HPDE6-E6E7 (cell line): ENCODE measurements around the gene RPE65.
"Not testable (repeated sequence)": the region's sequence is repeated elsewhere in the genome, so short reads cannot be mapped to it uniquely, and the experiment has no call there.

ENCODE experiments used
- DNase-seq: peaks from one replicate; pipeline ENCODE4 v3.0.0; 2011; ENCODE audit warnings: missing footprints; ENCODE audit errors: extremely low spot score

The RPE65 gene

DNA sequence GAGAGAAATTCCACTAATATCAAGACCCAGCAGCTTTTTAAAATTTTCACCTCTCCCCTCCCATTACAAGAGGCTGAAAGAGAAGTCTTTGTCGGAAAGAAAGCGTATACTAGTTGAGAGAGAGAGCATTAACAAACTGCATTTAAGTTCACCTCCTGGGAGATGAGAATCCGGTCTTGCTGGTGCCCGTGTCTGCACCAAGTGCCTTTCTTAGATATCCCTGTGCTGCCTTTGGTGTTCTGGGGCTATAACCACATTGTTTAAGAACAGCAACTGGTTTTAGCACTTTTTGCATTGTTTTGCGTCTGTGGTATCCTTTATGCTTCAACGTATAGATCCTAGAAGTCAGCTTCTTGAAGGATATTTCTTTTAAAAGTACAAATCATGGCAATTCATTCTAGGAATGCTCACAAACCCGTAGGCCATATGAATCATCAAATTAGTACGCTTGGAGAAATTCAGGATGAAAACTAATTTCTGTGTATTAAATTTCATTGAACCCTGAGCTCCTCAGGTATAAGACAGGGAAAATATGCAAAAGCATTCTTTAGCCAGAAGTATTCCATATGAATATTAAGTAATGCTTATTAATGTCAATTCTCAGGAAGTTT is 3.4 kb upstream of the RPE65 start:
- DNase-seq = no peak

DNA sequence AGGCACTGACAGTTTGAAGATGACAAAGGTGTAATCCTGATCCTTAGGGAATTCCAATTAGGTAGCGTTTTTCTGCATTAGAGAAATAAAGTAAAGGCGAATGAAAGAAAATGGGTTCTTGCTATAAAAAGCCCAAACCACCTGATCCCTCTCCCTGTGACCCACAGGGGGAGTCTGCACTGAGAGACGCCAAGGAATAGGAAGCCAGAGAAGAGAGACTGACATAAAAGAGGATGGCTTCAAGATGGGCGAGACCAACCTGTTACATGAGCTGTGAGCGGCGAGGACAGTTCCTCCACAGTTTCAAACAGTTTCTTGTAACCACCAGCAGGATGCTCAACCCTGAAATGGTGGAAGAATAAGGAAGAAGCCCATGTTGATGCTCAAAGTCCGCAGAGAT is 1.4 kb downstream of the RPE65 start:
- no peak for DNase-seq

DNA sequence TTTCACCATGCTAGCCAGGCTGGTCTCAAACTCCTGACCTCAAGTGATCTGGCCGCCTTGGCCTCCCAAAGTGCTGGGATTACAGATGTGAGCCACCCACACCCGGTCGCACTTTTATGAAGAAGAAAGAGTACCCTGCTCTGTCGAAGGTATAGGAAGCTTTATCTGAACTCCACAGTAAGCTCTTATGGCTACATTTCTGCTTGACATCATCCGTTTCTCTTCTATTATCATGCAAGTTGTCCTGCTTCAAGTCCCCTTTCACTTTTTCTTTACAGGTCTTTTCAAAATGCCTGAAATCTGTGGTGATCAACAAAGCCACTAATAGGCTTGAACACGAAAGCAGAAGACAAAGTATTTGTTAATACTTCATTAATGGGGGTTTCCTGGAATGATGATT is 4.0 kb downstream of the RPE65 start:
- DNase-seq = no peak

DNA sequence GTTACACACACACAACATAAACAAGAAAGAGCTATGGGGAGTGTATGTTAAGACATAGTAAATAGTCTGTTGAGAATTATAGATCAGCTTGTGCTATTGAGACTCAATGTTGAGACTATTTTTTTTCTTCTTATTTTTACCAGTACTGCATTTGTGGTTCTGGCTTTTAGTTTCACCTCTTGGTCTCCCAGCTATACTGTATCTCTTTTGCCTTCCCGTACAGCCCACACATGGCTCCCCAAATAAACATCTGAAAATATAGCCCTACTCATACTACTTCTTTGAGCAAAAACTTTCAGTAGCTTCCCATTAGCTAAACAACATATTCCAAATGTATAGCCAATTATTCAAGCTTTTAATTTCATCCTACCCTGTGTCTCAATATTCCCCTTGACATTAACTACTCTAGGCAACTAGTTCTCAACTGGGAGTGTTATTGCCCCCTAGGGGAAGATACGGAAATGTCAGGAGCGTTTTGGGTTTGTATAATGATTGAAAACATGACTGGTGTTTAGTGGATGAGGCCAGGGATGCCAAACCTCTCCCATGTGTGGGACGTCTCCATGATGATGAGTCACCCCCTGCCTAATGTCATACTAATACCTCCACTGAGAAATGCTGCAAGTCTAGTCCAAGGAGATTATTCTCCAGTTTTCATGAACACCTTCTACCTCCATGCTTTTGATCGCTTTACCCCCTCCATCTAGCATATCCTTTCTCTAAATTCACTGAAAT is 6.8 kb downstream of the RPE65 start:
- DNase-seq = peak; percentile 44

DNA sequence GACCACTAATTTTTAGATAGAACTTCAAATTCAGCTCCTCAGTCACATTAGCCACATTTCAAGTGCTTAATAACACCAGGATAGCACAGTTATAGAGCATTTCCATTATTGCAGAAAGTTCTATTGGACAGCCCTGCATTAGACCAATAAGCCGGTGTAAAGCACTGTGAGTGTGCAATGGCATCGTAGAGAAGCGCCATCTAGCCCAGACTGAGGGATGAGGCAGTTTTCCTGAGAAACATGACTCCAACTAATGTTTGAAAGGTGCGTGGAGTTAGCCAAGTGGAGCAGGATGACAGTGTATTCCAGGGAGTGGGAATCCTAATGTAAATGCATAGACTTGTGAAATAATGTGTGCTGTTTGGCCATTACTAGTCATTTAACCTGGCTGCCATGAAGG is 7.7 kb downstream of the RPE65 start:
- DNase-seq = no peak

DNA sequence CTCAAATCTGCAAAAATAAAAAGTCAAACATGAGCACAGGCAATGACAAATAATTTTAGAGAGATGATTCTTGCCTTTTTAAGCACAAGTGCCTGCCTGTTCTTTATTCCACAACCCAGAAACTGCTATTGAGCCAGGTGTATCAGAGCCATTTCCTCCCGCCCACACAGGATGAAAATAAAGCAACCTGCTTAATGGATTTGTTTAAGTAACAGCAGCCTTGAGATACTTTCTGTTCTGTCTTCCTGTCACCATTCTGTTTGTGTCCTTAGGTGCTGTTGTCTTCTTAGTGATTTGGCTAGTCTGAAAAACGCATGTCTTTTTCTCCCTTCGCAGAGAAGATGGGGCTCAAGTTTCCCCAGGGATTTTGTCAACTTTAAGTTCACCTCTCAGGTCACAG is 11.4 kb downstream of the RPE65 start:
- no peak for DNase-seq

DNA sequence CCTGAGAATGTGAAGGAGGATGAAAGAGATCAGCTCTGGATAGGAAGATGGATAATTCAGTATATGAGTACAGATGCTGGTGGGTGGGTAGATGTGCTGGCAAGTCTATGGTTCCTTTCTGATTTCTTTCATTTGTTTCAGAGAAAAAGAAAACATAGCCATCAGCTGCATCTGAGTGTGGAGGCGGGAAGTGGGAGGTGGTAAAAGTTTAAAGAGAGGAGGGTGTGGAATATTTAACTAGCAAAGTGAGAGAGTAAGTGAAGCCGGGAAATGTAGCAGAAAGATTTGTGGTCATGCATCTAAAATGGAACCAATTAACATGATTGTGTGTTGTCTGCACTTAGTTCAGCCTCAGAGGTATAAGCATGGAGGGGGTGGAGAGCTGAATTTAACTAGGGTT is 16.4 kb downstream of the RPE65 start:
- DNase-seq = no peak

DNA sequence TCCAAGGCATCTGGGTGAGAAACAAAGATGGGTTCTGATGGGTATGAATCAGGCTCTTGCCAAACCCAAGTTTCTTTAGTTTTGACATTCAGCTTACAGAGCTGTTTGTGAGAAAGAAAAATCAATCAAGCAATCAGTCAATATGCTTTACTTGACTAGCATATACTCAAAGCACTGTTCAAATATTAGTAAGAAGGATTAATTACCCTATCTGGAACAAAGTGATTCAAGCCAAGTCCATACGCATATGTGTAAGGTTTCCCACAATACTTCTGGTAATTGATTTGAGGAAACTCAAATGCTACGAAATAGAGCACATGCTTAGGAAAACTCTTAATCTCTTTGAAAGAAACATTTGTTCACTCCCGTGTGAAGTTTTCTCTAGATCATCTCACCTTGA is 18.7 kb downstream of the RPE65 start:
- no peak for DNase-seq

DNA sequence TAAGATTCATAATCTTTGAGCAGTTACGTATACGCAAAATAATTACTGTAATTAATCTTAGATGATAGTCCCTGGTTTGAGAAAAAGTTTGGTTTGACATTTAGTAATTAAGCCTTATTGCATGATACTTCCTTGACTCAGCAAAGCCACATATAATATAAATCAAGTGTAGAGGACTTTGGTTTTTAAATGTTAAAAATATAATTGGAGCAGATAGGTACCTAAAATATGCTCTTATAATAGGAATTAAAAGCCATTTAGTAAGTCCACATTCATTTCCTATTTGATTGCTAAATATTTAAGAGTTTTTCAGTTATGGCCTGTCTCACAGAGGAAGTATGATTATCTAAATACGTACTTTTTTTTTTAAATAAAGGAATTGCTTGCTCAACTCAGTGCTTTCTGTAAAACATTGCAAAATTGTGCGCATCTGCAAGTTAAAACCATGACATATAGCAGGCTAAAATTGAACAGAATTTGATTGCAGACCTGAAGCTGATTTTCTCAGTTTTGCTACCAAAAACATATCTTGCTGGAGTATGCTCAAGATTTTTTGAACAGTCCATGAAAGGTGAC is 20.4 kb downstream of the RPE65 start:
- DNase-seq = no peak

DNA sequence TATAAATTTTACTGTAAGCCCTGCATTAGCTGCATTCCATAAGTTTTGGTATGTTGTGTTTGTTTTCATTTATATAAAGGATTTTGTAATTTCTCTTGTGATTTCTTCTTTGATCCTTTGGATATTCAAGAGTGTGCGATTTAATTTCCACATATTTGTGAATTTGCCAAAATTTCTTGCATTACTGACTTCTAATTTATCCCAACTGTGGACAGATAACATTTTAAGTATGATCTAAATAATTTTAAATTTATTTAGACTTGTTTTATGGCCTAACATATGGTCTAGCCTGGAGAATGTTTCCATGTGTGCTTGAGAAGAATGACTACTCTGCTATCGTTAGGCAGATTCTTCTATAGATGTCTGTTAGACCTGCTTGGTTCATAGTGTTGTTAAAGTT is 23.2 kb downstream of the RPE65 start:
- no peak for DNase-seq

DNA sequence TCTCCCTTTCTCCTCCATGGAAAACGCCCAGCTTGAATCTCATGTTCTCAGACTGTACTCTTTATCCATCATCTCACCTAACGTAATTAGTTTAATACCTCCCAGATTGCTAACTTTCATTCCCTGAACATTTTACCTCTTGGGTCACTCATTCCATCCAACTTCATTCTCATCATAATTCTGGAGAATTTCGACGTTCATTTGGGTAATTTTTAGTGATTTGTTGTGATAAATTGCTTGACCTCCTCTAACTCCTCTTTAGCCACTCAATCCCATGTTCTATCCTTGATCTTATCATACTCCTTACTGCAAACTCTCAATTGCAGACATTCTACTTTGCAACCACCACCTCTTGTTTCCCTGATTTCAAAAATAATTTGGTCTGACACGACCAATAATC is 28.4 kb downstream of the RPE65 start:
- DNase-seq = no peak

DNA sequence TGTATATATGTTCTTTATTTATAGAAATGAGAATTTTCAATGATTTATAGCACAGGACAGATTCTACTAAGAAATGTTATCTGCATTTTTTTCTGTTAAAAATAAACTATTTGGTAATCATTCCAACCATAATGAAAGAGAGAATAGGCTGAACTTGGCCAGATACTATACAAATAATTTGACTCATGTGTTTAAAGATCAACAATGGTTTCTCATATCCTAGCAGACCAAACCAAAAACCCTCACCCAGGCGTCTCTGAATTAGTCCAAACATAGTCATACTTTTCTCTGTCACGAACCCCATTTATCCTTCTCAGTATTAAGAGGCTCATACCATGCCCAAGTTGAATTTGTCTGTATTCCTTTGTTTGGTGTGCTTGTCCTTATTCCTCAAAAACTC is 40.3 kb downstream of the RPE65 start:
- no peak for DNase-seq

DNA sequence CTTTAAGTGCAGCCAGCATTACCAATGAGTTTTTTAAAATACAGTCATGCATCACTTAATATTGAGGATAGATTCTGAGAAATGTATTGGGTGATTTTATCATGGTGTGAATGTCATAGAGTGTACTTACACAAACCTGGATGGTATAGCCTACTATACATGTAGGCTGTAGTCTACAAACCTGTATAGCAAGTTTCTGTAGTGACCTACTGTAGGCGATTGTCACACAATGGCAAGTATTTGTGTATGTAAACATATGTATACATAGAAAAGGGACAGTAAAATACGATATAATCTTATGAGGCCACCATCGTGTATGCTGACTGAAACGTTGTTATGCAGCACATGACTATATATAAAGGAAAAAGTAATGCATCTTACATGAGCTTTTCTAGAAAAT is 48.2 kb downstream of the RPE65 start:
- no peak for DNase-seq

DNA sequence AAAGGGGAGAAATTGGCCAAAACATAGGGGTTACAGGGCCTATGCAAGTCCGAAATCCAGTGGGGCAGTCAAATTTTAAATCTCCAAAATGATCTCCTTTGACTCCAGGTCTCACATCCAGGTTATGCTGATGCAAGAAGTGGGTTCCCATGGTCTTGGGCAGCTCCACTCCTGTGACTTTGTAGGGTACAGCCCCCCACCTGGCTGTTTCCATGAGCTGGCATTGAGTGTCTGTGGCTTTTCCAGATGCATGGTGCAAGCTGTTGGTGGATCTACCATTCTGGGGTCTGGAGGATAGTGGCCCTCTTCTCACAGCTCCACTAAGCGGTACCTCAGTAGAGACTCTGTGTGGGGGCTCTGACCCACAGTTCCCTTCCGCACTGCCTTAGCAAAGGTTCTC is 54.2 kb downstream of the RPE65 start:
- DNase-seq = not testable (repeated sequence)

DNA sequence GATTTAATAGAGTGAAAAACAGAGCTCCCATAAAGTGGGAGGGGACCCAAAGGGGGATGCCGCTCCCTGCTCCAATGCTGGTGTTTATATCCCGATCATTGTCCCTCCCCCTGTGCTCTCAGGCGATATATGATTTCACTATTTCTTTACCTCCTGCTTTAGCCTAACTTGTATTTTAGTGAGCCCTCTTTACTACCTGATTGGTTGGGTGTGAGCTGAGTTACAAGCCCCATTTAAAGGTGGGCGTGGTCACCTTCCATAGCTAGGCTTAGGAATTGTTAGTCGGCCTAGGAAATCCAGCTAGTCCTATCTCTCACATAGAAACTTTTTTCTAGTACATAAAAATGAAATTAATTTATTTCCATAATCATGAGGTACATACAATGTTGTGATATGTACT is 57.3 kb downstream of the RPE65 start:
- DNase-seq = not testable (repeated sequence)

DNA sequence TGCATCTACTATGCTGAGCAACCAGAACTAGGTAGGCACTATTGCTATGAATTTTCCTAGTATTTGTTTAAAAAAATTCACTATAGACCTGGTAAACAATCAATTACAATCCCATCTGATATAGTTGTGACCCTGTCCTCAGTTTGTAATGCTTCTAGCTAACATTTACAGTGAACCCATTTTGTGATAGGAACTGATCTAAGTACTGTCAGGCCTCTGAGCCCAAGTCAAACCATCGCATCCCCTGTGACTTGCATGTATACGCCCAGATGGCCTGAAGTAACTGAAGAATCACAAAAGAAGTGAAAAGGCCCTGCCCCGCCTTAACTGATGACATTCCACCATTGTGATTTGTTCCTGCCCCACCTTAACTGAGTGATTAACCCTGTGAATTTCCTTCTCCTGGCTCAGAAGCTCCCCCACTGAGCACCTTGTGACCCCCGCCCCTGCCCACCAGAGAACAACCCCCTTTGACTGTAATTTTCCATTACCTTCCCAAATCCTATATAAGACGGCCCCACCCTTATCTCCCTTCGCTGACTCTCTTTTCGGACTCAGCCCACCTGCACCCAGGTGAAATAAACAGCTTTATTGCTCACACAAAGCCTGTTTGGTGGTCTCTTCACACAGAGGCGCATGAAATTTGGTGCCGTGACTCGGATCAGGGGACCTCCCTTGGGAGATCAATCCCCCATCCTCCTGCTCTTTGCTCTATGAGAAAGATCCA is 63.8 kb downstream of the RPE65 start:
- not testable (repeated sequence) for DNase-seq

DNA sequence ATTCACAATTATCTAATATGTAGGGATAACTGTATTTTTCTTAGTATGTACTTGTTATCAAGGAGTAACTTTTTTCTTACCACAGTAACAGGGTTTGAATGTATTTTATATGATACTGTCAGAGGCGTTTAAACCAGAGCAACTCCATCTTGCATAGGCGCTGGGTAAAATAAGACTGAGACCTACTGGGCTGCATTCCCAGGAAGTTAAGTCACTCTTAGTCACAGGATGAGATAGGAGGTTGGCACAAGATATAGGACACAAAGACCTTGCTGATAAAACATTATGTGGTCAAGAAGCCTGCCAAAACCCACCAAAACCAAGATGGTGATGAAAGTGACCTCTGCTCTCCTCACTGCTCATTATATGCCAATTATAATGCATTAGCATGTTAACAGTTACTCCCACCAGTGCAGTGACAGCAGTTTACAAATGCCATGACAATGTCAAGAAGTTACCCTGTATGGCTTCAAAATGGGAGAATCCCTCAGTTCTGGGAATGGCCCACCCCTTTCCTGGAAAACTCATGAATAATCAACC is 64.8 kb downstream of the RPE65 start:
- DNase-seq = no peak

DNA sequence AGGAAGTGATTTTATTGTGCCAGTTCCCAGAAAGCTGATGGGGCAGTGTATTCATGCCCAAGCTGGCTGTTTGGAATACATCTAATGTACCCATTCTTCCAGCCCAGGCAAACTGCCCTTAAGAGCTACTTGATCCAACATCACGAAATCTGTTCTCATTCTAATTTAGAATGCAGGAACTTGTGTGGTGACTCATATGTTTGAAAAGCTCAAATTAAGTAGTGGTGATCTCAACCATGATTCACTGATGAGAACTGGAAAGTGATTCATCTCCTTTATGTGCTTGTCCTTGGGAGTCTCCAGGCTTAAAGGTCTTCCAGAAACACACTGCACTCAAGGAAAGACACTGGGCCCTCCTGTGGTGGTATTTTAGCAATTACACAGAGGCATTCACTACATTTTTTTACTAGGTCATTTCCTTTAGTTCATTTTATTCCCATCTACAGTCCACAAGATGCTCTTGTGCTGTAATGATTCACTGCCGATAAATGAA is 65.4 kb downstream of the RPE65 start:
- peak; percentile 89 for DNase-seq

DNA sequence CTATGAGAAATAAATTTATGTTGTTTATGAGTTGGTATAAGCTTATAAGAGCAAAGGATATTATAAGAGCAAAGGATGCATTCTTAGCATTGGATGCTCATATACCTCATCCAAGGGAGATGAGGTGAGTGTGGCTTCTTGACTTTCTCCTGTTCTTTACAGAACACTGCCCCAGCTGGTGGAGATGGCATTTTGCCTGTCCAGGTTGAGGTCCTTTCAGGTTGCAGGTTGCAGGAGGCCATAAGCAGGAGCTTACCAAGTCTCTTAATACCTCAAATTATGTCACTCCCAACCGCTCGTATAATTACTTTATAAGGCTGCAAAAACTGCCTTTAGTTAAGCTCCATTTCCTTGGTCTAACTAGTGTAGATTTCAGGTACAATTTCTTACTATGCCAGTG is 66.7 kb downstream of the RPE65 start:
- DNase-seq = no peak

DNA sequence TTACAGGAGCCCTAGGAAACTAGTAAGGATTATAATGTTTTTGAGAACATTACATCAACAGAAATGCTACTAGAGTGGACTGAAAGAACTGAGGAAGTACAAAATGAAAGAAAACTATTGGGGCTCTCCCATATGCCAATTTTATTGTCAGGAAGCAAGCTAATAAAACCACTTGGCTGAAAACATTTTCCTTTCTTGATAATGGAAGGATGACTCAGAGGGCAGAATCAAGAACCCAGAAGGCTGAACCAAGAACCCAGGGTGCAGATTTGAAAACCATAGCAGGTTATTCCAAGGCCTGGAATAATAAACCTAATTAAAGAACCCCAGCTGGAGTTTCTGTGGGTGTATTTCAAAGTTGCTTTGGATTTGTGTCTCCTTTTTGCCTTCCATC is 70.7 kb downstream of the RPE65 start:
- no peak for DNase-seq
